SK-N-SH (cell line): ENCODE results near the gene S100A16. TPM values are rescaled to one million over a fixed set of nuclear protein-coding genes. Genes with fewer than 3 reads are reported as not detected.

Experiments
- CTCF ChIA-PET: fragments of 300-600, 350-600 bp; formaldehyde crosslinking; extraction: SDS; loops from one replicate; lab custom pipeline; 2021; lab: Yijun Ruan, JAX
- POLR2A ChIA-PET: fragments of 350-600 bp; sonication (Branson Sonifier 250); formaldehyde crosslinking; extraction: SDS; loops from one replicate; lab custom pipeline; 2020; ENCODE audit warnings: antibody characterized with exemption, inconsistent platforms; lab: Yijun Ruan, JAX
- DNase-seq: peaks from one replicate; pipeline ENCODE4 v3.0.0; 2012
- H2AFZ ChIP-seq: fragments of 200-600 bp; sonication (generic); 2 replicates; pipeline ENCODE4 v1.8.1; 2016; ENCODE audit warnings: antibody characterized with exemption, mild to moderate bottlenecking, low read depth
- H3F3A ChIP-seq: fragments of 200-600 bp; sonication (generic); replicated peaks from 2 replicates; pipeline ENCODE3; 2016; ENCODE audit warnings: antibody characterized with exemption, mild to moderate bottlenecking; ENCODE audit not compliant: insufficient read depth
- H3K27ac ChIP-seq, 2 experiments: fragments of 200-500 bp in 1 of 2; fragments of 200-600 bp in 1 of 2; sonication (Bioruptor generic) in 1 of 2; sonication (generic), shearing (Covaris generic) in 1 of 2; 2 replicates each; pipeline versions ENCODE4 v1.5.1 to v1.6.1; 2014 to 2016; ENCODE audit warnings: low read depth in 2 of 2, inconsistent platforms in 1 of 2, low read length in 1 of 2, mild to moderate bottlenecking in 1 of 2, mixed read lengths in 1 of 2
- H3K27me3 ChIP-seq: fragments of 200-600 bp; sonication (generic), shearing (Covaris generic); 2 replicates; pipeline ENCODE4 v1.6.1; 2016; ENCODE audit warnings: mixed run types; ENCODE audit not compliant: insufficient read depth
- H3K36me3 ChIP-seq, 2 experiments: fragments of 200-500 bp in 1 of 2; fragments of 200-600 bp in 1 of 2; sonication (Bioruptor generic) in 1 of 2; sonication (generic) in 1 of 2; replicated peaks in 1 of 2; 2 replicates each; pipeline versions ENCODE3 to v1.5.1; 2014 to 2016; ENCODE audit warnings: low read length in 1 of 2, mild to moderate bottlenecking in 1 of 2; ENCODE audit not compliant: insufficient read depth in 2 of 2, control insufficient read depth in 1 of 2
- H3K4me1 ChIP-seq, 2 experiments: fragments of 200-500 bp in 1 of 2; fragments of 200-600 bp in 1 of 2; sonication (Bioruptor generic) in 1 of 2; sonication (generic), shearing (Covaris generic) in 1 of 2; 2 replicates each; pipeline versions ENCODE4 v1.5.1 to v1.6.1; 2014 to 2016; ENCODE audit warnings: low read depth in 1 of 2, low read length in 1 of 2, mixed run types in 1 of 2; ENCODE audit not compliant: insufficient read depth in 2 of 2, control insufficient read depth in 1 of 2
- H3K4me2 ChIP-seq: fragments of 200-600 bp; sonication (generic), shearing (Covaris generic); 2 replicates; pipeline ENCODE4 v1.6.1; 2017; ENCODE audit warnings: mixed run types
- H3K4me3 ChIP-seq, 2 experiments: fragments of 200-500 bp in 1 of 2; fragments of 200-600 bp in 1 of 2; sonication (Bioruptor generic) in 1 of 2; sonication (generic), shearing (Covaris generic) in 1 of 2; 2 replicates each; pipeline versions ENCODE4 v1.5.1 to v1.8.1; 2014 to 2016; ENCODE audit warnings: low read depth in 2 of 2, inconsistent platforms in 1 of 2, low read length in 1 of 2, mild to moderate bottlenecking in 1 of 2, mixed read lengths in 1 of 2, moderate library complexity in 1 of 2
- H3K79me2 ChIP-seq: fragments of 200-600 bp; sonication (generic); 2 replicates; pipeline ENCODE4 v1.8.1; 2017; ENCODE audit warnings: mild to moderate bottlenecking; ENCODE audit not compliant: insufficient read depth
- H3K9ac ChIP-seq: fragments of 200-600 bp; sonication (generic); 2 replicates; pipeline ENCODE4 v1.6.1; 2017; ENCODE audit warnings: mixed run types
- H3K9me2 ChIP-seq: fragments of 200-600 bp; sonication (generic); 2 replicates; pipeline ENCODE4 v1.6.1; 2017; ENCODE audit warnings: mixed run types
- H3K9me3 ChIP-seq: fragments of 200-600 bp; sonication (generic); 2 replicates; pipeline ENCODE4 v1.6.1; 2017; ENCODE audit warnings: mixed run types, mild to moderate bottlenecking, moderate library complexity
- H4K20me1 ChIP-seq: fragments of 200-600 bp; sonication (generic); 2 replicates; pipeline ENCODE4 v1.6.1; 2017; ENCODE audit warnings: mild to moderate bottlenecking, mixed run types; ENCODE audit not compliant: insufficient read depth
- CHD2 ChIP-seq: fragments of 150-350 bp; IDR thresholded peaks from 2 replicates; pipeline ENCODE4 v1.6.1; 2018; ENCODE audit warnings: low read length; ENCODE audit not compliant: partially characterized antibody
- EP300 ChIP-seq, 2 experiments: IDR thresholded peaks; 2 replicates each; pipeline versions ENCODE4 v1.4.0 to v1.6.1; 2012; ENCODE audit warnings: borderline replicate concordance in 1 of 2, low read depth in 1 of 2, low read length in 1 of 2
- EZH2phosphoT487 ChIP-seq: fragments of 200-600 bp; sonication (generic); IDR thresholded peaks from 2 replicates; pipeline ENCODE4 v1.6.1; 2017; ENCODE audit warnings: low read depth, mixed run types, mild to moderate bottlenecking, antibody characterized with exemption, moderate library complexity, borderline replicate concordance
- FOSL2 ChIP-seq: IDR thresholded peaks from 2 replicates; pipeline ENCODE4 v1.4.0; 2012; ENCODE audit warnings: low read depth, mild to moderate bottlenecking, moderate library complexity, borderline replicate concordance
- GABPA ChIP-seq: IDR thresholded peaks from 2 replicates; pipeline ENCODE4 v1.4.0; 2012; ENCODE audit warnings: low read depth, mild to moderate bottlenecking
- MEF2A ChIP-seq: IDR thresholded peaks from 2 replicates; pipeline ENCODE4 v1.4.0; 2012; ENCODE audit warnings: low read depth, borderline replicate concordance
- RAD21 ChIP-seq: IDR thresholded peaks from 2 replicates; pipeline ENCODE4 v1.6.1; 2012; ENCODE audit warnings: mild to moderate bottlenecking, low read length
- RCOR1 ChIP-seq: fragments of 150-350 bp; IDR thresholded peaks from 2 replicates; pipeline ENCODE4 v1.6.1; 2017; ENCODE audit warnings: antibody characterized with exemption, low read length
- RXRA ChIP-seq: IDR thresholded peaks from 2 replicates; pipeline ENCODE4 v1.4.0; 2012; ENCODE audit warnings: low read depth, mild to moderate bottlenecking, borderline replicate concordance
- SIN3A ChIP-seq: IDR thresholded peaks from 2 replicates; pipeline ENCODE4 v1.6.1; 2012; ENCODE audit warnings: low read depth, mild to moderate bottlenecking, low read length, moderate library complexity, borderline replicate concordance
- YY1 ChIP-seq: IDR thresholded peaks from 2 replicates; pipeline ENCODE4 v1.4.0; 2012; ENCODE audit warnings: low read depth, mild to moderate bottlenecking
- WGBS: methylation state at CpG from one replicate; pipeline ENCODE4 v1.1.6; 2017; ENCODE audit warnings: low lambda C conversion rate; 5-methylcytosine and 5-hydroxymethylcytosine counted together
- polyA plus RNA-seq, 3 experiments: library from polyadenylated mRNA; depleted of rRNA; stranded (reverse); fragments of >200 nt; gene quantifications; 2 replicates each; pipeline ENCODE4 v1.2.3, GENCODE V29; 2012
- TF ChIP-seq, protein P1 (sequence below): fragments of 150-350 bp; IDR thresholded peaks from 2 replicates; pipeline ENCODE4 v1.6.1; 2016; ENCODE audit warnings: mild to moderate bottlenecking, low read depth, low read length
- TF ChIP-seq, protein P2 (sequence below): fragments of 200-600 bp; sonication (generic); IDR thresholded peaks from 2 replicates; pipeline ENCODE4 v1.6.1; 2017; ENCODE audit warnings: antibody characterized with exemption, mild to moderate bottlenecking, moderate library complexity
- TF ChIP-seq, protein P3 (sequence below): IDR thresholded peaks from 2 replicates; pipeline ENCODE4 v1.4.0; 2012; ENCODE audit warnings: low read depth, borderline replicate concordance
- TF ChIP-seq, protein P4 (sequence below): IDR thresholded peaks from 2 replicates; pipeline ENCODE4; 2012

S100A16 gene
- polyA plus RNA-seq, 1 of the 3 experiments (the other 2 are of a cell fraction): 512 TPM

DNA sequence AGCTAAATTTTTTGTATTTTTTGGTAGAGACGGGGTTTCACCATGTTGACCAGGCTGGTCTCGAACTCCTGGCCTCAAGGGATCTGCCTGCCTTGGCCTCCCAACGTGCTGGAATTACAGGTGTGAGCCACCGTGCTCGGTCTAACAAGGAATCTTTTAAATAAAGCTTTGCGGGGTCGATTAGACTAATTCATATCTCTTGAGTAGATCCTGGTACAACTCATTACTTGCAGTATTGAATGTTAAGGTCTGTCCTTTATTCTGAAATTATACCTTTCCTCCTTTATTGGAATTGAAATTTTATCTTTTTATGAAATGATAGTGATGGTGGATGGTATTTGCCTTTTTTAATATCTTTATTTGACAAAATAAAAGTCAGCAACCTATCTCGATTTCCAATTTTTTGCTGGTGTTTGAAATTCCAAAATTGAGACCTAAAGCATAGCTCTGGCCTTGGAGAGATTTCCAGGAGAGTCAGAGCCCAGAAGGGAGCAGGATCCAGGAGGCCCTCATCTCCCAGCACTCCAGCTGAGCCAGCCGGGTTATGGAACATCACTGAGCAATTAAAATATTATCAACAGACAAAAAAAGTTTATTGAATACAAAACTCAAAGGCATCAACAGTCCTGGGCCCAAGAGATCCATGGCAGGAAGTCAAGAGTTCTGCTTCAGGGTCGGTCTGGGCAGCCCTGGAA is 52.0 kb downstream of the S100A16 start:
- H3K9ac ChIP-seq: no peak overlapping the region
- TF ChIP-seq FOSL2 (no peak), SIN3A (no peak), EP300 (IDR thresholded peaks at IDR 0.05; ENCODE audit: borderline replicate concordance in 1 of 2, low read depth in 1 of 2, low read length in 1 of 2) (no peak), MEF2A (no peak), RCOR1 (no peak), RXRA (no peak), YY1 (no peak), CHD2 (no peak), GABPA (no peak), EZH2phosphoT487 (no peak), RAD21 (no peak)
- TF ChIP-seq, protein P1, sequence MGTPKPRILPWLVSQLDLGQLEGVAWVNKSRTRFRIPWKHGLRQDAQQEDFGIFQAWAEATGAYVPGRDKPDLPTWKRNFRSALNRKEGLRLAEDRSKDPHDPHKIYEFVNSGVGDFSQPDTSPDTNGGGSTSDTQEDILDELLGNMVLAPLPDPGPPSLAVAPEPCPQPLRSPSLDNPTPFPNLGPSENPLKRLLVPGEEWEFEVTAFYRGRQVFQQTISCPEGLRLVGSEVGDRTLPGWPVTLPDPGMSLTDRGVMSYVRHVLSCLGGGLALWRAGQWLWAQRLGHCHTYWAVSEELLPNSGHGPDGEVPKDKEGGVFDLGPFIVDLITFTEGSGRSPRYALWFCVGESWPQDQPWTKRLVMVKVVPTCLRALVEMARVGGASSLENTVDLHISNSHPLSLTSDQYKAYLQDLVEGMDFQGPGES: no peak
- TF ChIP-seq, protein P2, sequence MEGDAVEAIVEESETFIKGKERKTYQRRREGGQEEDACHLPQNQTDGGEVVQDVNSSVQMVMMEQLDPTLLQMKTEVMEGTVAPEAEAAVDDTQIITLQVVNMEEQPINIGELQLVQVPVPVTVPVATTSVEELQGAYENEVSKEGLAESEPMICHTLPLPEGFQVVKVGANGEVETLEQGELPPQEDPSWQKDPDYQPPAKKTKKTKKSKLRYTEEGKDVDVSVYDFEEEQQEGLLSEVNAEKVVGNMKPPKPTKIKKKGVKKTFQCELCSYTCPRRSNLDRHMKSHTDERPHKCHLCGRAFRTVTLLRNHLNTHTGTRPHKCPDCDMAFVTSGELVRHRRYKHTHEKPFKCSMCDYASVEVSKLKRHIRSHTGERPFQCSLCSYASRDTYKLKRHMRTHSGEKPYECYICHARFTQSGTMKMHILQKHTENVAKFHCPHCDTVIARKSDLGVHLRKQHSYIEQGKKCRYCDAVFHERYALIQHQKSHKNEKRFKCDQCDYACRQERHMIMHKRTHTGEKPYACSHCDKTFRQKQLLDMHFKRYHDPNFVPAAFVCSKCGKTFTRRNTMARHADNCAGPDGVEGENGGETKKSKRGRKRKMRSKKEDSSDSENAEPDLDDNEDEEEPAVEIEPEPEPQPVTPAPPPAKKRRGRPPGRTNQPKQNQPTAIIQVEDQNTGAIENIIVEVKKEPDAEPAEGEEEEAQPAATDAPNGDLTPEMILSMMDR: no peak
- TF ChIP-seq, protein P3, sequence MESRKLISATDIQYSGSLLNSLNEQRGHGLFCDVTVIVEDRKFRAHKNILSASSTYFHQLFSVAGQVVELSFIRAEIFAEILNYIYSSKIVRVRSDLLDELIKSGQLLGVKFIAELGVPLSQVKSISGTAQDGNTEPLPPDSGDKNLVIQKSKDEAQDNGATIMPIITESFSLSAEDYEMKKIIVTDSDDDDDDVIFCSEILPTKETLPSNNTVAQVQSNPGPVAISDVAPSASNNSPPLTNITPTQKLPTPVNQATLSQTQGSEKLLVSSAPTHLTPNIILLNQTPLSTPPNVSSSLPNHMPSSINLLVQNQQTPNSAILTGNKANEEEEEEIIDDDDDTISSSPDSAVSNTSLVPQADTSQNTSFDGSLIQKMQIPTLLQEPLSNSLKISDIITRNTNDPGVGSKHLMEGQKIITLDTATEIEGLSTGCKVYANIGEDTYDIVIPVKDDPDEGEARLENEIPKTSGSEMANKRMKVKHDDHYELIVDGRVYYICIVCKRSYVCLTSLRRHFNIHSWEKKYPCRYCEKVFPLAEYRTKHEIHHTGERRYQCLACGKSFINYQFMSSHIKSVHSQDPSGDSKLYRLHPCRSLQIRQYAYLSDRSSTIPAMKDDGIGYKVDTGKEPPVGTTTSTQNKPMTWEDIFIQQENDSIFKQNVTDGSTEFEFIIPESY: no peak
- TF ChIP-seq, protein P4, sequence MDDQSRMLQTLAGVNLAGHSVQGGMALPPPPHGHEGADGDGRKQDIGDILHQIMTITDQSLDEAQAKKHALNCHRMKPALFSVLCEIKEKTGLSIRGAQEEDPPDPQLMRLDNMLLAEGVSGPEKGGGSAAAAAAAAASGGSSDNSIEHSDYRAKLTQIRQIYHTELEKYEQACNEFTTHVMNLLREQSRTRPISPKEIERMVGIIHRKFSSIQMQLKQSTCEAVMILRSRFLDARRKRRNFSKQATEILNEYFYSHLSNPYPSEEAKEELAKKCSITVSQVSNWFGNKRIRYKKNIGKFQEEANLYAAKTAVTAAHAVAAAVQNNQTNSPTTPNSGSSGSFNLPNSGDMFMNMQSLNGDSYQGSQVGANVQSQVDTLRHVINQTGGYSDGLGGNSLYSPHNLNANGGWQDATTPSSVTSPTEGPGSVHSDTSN: no peak
- TF ChIP-seq, all 33 proteins: peak for 0

More for the DNA sequence above, 52.0 kb downstream of the S100A16 start:
- WGBS: 81% methylated on average over 10 of the region's 10 CpGs
- Histone ChIP-seq H3F3A (no peaks in the 10 kb centered on the region), H3K79me2 (peaks cover 26% of the 10 kb centered on the region), H3K27me3 (no peaks in the 10 kb centered on the region), H2AFZ (no peak overlapping the region), H3K9me3 (no peaks in the 10 kb centered on the region), H3K4me3 (no peak overlapping the region), H3K27ac (no peak overlapping the region), H3K4me1 (peaks cover 9 to 22% of the 10 kb centered on the region in 2 experiments), H3K4me2 (no peak overlapping the region), H3K36me3 (no peaks in the 10 kb centered on the region), H3K9me2 (no peaks in the 10 kb centered on the region), H4K20me1 (no peaks in the 10 kb centered on the region)
- CTCF ChIA-PET: interaction anchor here (0.7 to 7.2 kb wide), 7 partner anchors 8 to 209 kb away, joined by 3 to 81 read pairs (median 6); no protein-coding TSS in a partner anchor
- no peak for DNase-seq
- POLR2A ChIA-PET: interaction anchor here (1.5 kb wide), 1 partner anchor 25 kb away, joined by 5 read pairs; the partner anchor contains the start of gene S100A6
